Fibroblast of villous mesenchyme (primary cell): ENCODE measurements around the gene FERMT3. TPM values are rescaled to one million over a fixed set of nuclear protein-coding genes. Genes with fewer than 3 reads are reported as not detected.

Experiments used
- DNase-seq: peaks from one replicate; pipeline ENCODE4 v3.0.0-alpha.2; 2010; ENCODE audit warnings: low read depth
- H3K4me3 ChIP-seq: 2 replicates; pipeline ENCODE4 v1.5.1; 2011; ENCODE audit warnings: low read depth, mild to moderate bottlenecking, low read length
- total RNA-seq: library from RNA; depleted of rRNA; stranded (reverse); fragments of >200 nt; gene quantifications from 2 replicates; pipeline ENCODE4 v1.2.3, GENCODE V29; 2012
- TF ChIP-seq, protein P1 (sequence below): IDR thresholded peaks from 2 replicates; pipeline ENCODE4 v1.5.1; 2012; ENCODE audit warnings: low read depth, mild to moderate bottlenecking, low read length; ENCODE audit not compliant: insufficient read depth

FERMT3 gene
- total RNA-seq, 1 donor: 4.3 TPM

DNA sequence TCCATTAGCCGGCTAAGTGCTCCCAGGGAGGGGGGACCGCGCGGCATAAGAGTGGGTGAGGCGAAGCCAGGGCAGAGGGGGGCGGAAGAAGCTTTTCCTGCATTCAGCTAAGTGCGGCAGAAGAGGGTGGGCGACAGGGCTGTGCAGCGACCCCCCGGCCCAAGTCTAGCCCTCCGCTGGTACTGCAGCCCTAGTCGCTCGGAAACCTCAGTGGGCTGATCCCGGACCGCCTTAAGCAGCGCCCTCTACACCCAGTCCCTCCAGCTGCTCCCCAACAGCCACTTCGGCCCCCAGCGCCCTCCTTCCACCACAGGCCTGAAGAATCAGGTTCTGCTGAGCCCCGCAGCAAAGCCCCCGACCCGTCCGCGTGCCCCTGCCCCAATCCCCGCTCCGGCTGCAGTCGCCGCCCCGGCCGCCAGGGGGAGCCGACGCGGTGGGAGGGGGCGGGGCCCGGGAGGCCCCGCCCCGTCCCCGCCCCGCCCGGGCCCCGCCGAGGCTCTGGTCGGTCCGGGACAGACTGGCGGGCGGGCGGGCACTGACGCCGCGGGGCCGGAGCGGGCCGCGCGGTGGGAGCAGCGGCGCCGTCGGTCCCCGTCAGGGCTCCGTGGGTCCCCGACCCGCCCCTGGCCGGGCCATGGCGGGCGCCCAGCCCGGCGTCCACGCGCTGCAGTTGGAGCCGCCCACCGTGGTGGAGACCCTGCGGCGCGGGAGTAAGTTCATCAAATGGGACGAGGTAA, 44.7 kb downstream of the FERMT3 start, which contains the start of gene PLCB3:
PLCB3 (plus strand) TSS at position 515 of the 737 bp plus-strand sequence; CDS start at position 635, 120 bp downstream.
- H3K4me3 ChIP-seq: peak within 1 kb of the TSS; percentile 84
- TF ChIP-seq, protein P1, sequence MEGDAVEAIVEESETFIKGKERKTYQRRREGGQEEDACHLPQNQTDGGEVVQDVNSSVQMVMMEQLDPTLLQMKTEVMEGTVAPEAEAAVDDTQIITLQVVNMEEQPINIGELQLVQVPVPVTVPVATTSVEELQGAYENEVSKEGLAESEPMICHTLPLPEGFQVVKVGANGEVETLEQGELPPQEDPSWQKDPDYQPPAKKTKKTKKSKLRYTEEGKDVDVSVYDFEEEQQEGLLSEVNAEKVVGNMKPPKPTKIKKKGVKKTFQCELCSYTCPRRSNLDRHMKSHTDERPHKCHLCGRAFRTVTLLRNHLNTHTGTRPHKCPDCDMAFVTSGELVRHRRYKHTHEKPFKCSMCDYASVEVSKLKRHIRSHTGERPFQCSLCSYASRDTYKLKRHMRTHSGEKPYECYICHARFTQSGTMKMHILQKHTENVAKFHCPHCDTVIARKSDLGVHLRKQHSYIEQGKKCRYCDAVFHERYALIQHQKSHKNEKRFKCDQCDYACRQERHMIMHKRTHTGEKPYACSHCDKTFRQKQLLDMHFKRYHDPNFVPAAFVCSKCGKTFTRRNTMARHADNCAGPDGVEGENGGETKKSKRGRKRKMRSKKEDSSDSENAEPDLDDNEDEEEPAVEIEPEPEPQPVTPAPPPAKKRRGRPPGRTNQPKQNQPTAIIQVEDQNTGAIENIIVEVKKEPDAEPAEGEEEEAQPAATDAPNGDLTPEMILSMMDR: peak; percentile 61
- DNase-seq: peak; percentile 53

DNA sequence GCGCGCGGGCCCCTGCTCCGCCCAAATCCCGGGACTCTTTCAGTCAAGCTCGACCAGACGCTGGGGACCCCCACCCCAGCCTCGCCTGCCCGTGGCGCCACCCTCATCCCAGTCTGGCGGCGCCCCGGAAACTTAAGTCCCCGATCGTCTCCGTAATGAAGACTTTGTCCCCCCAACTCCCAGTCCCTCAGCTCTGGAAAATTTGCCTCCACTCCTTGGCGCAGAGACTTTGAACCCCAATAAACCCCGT, 45.2 kb downstream of the FERMT3 start:
- DNase-seq: no peak
- peak overlapping the region; percentile 84 for H3K4me3 ChIP-seq
- TF ChIP-seq, protein P1: no peak

DNA sequence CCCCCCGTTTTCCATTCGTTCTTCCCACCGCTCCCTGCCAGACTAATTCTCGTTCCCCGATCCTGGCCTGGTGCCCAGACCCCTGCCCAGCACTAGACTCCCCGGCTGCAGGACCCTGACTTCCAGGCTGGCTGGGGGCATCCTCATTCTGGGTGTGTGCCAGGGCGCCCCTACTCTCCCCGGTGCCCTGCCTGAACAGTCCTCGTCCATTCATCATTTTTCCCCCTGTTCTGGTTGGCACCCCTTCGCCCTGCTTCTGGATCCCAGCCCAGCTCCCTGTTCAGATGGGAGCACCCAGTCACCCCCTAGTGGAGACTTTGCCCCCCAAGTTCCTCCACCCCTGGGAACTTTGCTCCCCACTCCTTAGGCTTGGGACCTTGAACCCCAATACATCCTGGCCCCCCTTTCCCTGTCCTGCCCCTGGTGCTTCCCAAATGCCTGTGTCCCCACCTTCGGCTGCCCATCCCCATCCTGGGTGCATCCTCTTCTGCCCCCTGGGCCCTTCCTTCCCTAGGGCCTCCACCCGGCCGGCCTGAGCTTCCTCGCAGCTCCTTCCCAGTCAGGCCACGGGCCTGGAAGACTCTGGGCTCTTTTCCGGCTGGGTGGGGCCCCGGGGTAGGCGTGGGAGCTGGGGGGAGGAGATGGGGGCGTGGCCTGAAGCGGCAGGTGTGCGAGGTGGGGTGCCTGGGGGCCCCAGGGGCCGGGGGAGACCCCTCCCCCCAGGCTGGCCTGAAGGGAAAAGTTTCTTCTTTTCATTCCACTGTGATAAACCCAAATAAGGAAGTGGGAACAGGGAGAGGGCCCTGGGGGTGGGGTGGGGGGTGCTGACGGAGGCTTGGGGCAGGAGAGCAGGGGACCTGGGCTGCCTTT, 45.7 kb downstream of the FERMT3 start:
- TF ChIP-seq, protein P1: peak; percentile 58
- H3K4me3 ChIP-seq: peak overlapping the region; percentile 84
- no peak for DNase-seq

DNA sequence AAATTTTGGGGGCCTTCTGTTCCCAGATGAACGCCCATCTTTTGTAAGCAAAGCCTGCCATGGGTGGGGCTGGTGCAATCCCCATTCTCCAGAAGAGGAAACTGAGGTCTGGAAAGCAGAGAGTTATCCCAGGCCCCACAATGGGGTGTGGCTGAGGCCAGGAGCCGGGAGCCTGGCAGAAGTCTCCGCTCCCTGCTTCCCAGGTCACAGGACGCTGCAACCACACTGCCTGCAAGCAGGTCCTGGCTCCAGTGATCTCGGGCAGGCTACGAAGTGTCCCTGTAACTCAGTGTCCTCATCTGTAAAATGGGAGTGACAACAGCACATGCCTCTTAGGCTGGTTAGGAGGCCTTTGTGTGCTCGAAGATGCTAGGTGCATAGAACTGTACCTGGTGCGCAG, 46.5 kb downstream of the FERMT3 start:
- no peak for DNase-seq
- TF ChIP-seq, protein P1: no peak
- peak overlapping the region; percentile 84 for H3K4me3 ChIP-seq

DNA sequence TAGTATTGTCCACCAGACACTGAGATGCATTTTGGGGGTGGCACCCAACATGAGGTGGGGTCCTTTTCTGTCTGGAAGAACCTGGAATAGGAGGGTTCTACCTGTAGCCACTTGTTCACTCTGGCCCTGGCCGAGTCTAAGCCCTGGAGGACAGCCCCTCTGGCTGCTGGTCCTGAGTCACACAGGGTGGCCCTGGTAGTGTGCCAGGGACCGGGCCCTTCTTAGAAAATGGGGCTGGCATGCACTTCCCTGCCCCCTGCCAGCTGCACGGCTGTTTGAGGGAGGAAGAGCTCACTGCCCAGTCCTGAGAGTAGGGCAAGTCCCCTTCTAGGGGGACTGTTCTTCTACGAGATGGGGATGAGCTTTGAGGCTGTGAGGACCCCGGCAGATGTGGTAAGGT, 47.0 kb downstream of the FERMT3 start:
- TF ChIP-seq, protein P1: no peak
- DNase-seq: no peak
- no peak overlapping the region for H3K4me3 ChIP-seq

DNA sequence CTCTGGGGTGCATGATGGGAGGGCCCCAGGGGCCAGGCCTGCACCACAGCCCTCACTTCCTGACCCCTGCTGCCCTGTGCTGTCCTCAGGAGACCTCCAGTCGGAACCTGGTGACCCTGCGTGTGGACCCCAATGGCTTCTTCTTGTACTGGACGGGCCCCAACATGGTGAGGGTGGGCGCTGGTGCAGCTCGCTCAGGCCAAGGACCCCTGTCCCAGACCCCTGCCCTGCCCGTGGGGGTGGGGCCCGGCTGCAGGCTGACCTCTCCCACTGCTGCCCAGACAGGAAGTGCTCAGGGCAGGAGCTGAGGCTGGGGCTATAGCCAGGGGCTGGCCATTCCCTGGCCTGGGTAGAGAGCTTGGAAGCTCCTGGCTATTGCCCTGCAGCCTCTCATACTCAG, 47.8 kb downstream of the FERMT3 start:
- no peak for DNase-seq
- TF ChIP-seq, protein P1: no peak
- H3K4me3 ChIP-seq: no peak overlapping the region
